ENCODE measurements around the gene ABHD13. TPM values are rescaled to one million over a fixed set of nuclear protein-coding genes. Genes with fewer than 3 reads are reported as not detected.

ABHD13 gene
- total and polyA plus RNA-seq, 2 experiments from 2014 or later, result 7.5 to 10.3 TPM

GRCh38 chr13:108281901-108282300 lies 63.7 kb downstream of the ABHD13 start:
- Histone ChIP-seq H3K4me3 (no peak overlapping the region), H3K79me2 (ENCODE audit: insufficient read depth) (no peaks in the 10 kb centered on the region), H3K36me3 (ENCODE audit: low read depth) (no peaks in the 10 kb centered on the region), H3K9ac (no peak overlapping the region), H3F3A (ENCODE audit: insufficient read depth) (no peaks in the 10 kb centered on the region), H4K20me1 (ENCODE audit: insufficient read depth) (no peaks in the 10 kb centered on the region), H3K4me1 (ENCODE audit: insufficient read depth) (no peaks in the 10 kb centered on the region), H3K27ac (no peak overlapping the region), H3K9me2 (ENCODE audit: insufficient read depth) (no peaks in the 10 kb centered on the region), H2AFZ (no peak overlapping the region), H3K4me2 (ENCODE audit: unreplicated experiment) (no peak overlapping the region), H3K27me3 (replicated peaks; ENCODE audit: insufficient read depth) (no peaks in the 10 kb centered on the region), H3K9me3 (ENCODE audit: low read depth) (no peaks in the 10 kb centered on the region)
- TF ChIP-seq EZH2 (IDR thresholded peaks at IDR 0.05; ENCODE audit: insufficient read depth, poor library complexity, severe bottlenecking) (no peak), EZH2phosphoT487 (IDR thresholded peaks at IDR 0.05; ENCODE audit: insufficient read depth, low read depth) (no peak)
- DNase-seq, result no peak
- in situ Hi-C loops (cut with MboI), result no loop called here
- 68 to 73% methylated on average over 4 of the region's 4 CpGs for WGBS, 2 experiments (ENCODE audit: low coverage in 1 of 2, low lambda C conversion rate in 2 of 2, missing lambda C conversion rate in 2 of 2)

DNA sequence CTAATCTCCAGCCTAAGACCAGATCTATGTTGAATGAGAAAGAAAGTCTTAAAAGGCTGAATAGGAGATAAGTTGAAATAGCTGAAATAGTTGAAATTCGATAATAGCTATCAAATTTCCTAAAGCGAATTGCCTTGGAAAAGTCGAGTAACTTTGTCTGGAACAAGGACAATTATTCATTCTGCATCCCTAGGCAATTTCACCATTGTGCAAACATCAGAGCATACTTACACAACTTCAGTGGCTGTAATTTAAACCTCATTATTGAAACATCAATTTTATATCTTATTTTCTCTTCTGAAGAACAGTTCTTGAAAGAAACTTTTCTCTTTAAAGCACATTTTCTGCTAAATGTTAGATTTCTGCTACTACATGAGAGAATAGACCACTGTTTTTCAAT lies 64.9 kb downstream of the ABHD13 start:
- Histone ChIP-seq H3F3A (ENCODE audit: insufficient read depth) (no peaks in the 10 kb centered on the region), H2AFZ (no peak overlapping the region), H3K9ac (no peak overlapping the region), H3K36me3 (ENCODE audit: low read depth) (no peaks in the 10 kb centered on the region), H3K79me2 (ENCODE audit: insufficient read depth) (no peaks in the 10 kb centered on the region), H3K27ac (no peak overlapping the region), H4K20me1 (ENCODE audit: insufficient read depth) (no peaks in the 10 kb centered on the region), H3K4me3 (no peak overlapping the region), H3K4me2 (ENCODE audit: unreplicated experiment) (no peak overlapping the region), H3K9me3 (ENCODE audit: low read depth) (no peaks in the 10 kb centered on the region), H3K4me1 (ENCODE audit: insufficient read depth) (no peaks in the 10 kb centered on the region), H3K9me2 (ENCODE audit: insufficient read depth) (no peaks in the 10 kb centered on the region), H3K27me3 (replicated peaks; ENCODE audit: insufficient read depth) (no peaks in the 10 kb centered on the region)
- in situ Hi-C loops (cut with MboI), result no loop called here
- TF ChIP-seq EZH2phosphoT487 (IDR thresholded peaks at IDR 0.05; ENCODE audit: insufficient read depth, low read depth), result no peak
- no peak for DNase-seq
- 67 to 73% methylated on average over 3 of the region's 3 CpGs for WGBS, 2 experiments (ENCODE audit: low coverage in 1 of 2, low lambda C conversion rate in 2 of 2, missing lambda C conversion rate in 2 of 2)

Other genes starting within 250 kb of the ABHD13 start
- 7.2 and 8.8 TPM in 2 replicates for gene LIG4, start 2.9 kb upstream of the ABHD13 start, total RNA-seq (2014; rRNA removed; shearing (Covaris generic))
- gene LIG4, start 2.9 kb upstream of the ABHD13 start, polyA plus RNA-seq (2016; fragmentation: Nextera tagmentation; extraction: Ambion mirVana), result 4.8 and 4.9 TPM in 2 replicates
- 0.13 and 2.5 TPM in 2 replicates for gene TNFSF13B, start 51.3 kb downstream of the ABHD13 start, total RNA-seq (2014; rRNA removed; shearing (Covaris generic))
- gene TNFSF13B, start 51.3 kb downstream of the ABHD13 start, polyA plus RNA-seq (2016; fragmentation: Nextera tagmentation; extraction: Ambion mirVana), result 0.14 and 0.40 TPM in 2 replicates

All from GM23248 (cell line).